NCI-H1694 (cell line): Measurements from ENCODE around the gene AURKAIP1.
A peak's percentile ranks its signal among the peaks of the same experiment; 100 is the strongest.

Source experiments
- DNase-seq: peaks from one replicate; lab custom pipeline; 2025; lab: John Stamatoyannopoulos, UW

The AURKAIP1 gene

DNA sequence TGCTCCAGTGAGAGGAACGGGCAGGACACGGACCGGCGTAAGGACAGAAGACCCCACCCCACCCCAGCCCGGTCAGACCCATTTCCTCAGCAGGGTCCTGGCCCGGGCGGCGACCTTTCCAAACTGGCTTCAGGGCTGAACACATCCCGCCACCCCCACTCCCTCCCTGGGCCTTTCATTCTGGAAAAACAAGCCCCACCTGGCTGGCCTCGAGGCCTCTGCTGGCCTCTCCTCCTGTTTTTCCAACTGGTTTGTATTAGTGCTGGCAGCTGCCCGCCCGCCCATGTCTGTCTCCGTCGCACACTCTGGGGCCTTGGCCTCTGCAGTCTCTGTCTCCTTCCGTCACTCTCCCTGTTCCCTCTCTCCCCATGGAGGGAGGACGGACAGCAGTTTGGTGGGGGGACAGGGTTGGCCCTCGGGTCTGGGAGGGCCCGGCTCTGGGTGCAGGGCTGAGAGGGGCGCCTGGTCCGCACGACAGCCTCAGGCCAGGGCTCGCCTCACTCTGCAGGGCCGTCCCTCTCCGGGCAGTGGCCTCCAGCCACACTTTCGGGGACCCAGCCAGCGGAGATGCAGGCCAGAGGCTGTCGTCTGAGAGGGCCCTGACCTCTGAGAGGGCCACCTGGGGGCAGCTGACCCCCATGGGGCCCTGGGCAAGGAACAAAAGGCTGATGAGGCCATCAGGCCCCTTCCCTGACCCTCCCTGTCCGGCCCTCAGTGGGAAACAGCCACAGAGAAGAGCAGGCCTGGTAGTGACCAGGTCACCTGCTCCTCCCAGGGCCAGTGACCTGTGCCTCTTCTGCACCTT is 15.1 kb downstream of the AURKAIP1 start:
- no peak for DNase-seq

GRCh38 chr1:1359308-1359663 is 15.7 kb downstream of the AURKAIP1 start:
- DNase-seq, result no peak

GRCh38 chr1:1358433-1359271 is 16.4 kb downstream of the AURKAIP1 start, which contains the start of gene MXRA8:
Gene MXRA8, minus strand, starts transcription at chr1:1358555. Its CDS starts 51 bp downstream, at chr1:1358504.
- DNase-seq, result no peak

DNA sequence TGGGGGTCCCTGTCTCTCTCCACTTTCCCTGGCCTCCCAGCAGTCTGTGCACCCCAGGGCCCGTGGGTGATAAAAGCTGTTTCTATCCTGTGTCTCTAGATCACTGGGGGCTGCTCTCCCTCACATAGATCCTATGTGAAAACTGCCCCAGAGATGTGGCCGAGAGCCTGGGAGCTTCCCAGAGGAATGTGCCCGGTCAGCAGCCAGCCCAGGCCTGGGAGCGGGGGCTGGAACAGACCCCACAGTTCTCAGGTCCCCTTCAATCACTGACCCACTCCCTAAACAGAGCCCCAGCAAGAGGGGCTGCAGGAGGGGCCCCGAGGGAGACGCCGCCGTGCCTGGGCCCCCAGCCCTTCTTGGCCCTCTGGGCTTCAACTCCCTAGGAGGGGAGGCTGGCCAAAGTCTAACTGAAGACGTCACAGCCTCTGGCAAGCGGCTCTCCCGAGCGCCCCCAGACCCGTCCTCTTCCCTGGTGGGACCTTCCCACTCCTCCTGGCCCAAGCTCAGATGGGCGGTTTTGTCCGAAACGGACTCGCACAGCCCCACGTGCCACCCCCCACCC is 17.1 kb downstream of the AURKAIP1 start:
- DNase-seq, result no peak

GRCh38 chr1:1356796-1357401 is 18.1 kb downstream of the AURKAIP1 start:
- DNase-seq, result no peak

- DNase-seq, result no peak
Measured at GRCh38 chr1:1356166-1356795, 18.7 kb downstream of the AURKAIP1 start.

GRCh38 chr1:1355416-1355815 is 19.6 kb downstream of the AURKAIP1 start:
- no peak for DNase-seq

- no peak for DNase-seq
Measured at GRCh38 chr1:1354271-1355247, 20.4 kb downstream of the AURKAIP1 start.

GRCh38 chr1:1353389-1354151 is 21.4 kb downstream of the AURKAIP1 start:
- DNase-seq, result no peak

GRCh38 chr1:1352786-1353388 is 22.1 kb downstream of the AURKAIP1 start:
- DNase-seq, result no peak

DNA sequence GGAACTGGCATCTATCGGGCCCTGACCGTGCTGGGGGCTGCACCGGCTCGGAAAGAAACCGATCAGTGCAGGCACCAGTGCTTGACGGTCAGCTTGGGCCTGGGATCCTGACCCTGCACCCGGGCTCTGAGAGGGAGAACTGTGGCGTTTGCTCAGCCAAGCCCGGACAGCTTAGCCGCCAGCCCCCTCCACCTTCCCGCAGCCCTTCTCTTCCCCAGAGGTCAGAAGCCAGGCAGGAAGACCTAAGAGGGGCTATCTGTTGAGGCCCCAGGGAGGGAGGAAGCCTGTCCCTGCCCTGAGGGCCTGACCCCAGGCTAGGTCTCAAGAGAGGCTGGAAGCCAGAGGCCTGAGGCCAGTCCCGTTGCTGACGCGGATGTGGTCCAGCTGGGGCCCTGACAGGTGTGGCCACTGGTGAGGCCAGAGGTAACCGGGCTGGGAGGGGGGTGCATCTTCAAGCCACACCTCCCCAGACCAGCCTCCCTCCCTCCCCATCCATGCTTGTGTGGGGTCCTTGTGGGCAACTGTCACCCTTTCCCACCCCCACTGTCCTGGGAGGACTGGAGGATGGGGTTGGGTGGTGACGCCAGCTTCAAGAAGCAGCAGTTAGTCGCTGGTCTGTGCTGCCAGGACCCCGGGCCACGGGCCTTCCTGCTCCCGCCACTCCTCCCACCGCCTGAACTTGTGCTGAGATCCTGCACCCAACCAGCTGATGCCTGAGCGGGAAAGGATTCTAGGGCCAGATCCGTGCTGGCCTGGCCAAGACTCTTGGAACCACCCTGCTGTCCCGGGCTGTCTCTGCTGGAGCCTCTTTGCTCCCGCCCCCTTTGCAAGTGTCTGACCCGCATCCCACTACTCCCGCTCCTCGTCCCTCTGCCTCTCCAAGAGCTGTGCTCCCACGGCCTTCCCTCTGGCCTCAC is 23.2 kb downstream of the AURKAIP1 start:
- DNase-seq, result no peak

DNA sequence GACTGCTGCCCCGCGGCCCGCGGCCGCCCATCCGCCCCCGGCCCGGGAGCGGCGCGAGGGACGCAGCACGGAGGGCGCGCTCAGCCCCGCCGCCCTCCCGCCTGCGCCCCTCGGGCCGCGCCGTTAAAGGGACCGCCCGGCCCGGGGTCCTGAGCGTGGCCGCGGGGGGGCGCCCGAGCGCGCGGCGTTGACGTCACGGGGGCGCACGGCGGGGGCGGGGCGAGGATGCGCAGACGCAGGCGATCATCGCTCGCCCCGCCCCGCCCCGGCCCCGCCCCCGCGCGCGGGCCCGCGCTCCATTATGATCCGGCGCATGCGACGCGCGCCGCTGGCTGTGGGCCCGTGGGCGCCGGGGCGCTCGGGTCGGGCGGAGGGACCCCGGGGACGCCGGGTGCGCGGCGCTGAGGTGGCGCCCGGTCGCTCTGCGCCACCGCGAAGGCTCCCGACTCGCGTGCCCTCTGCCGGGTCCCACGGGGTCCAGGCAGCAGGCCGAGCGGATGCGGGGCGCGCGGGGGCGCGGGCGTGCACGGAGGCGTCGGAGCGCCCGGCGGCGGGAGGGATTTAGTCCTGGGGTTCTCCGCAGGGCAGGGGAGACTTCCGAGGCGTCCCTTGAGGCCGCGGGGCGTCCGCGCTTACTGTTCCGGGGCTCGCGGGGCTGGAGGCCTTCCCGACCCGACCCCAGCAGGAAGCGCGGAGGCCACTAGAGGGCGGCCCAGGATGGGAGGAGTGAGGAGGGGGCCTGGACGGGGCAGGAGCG is 25.6 kb downstream of the AURKAIP1 start, which contains the start of gene DVL1:
Gene DVL1 (minus strand): TSS at position 163 of the 757 bp plus-strand sequence. CDS start 353 bp downstream, outside the sequence.
- peak; percentile 7 for DNase-seq

GRCh38 chr1:1348420-1349255 is 26.4 kb downstream of the AURKAIP1 start:
- DNase-seq, result no peak

DNA sequence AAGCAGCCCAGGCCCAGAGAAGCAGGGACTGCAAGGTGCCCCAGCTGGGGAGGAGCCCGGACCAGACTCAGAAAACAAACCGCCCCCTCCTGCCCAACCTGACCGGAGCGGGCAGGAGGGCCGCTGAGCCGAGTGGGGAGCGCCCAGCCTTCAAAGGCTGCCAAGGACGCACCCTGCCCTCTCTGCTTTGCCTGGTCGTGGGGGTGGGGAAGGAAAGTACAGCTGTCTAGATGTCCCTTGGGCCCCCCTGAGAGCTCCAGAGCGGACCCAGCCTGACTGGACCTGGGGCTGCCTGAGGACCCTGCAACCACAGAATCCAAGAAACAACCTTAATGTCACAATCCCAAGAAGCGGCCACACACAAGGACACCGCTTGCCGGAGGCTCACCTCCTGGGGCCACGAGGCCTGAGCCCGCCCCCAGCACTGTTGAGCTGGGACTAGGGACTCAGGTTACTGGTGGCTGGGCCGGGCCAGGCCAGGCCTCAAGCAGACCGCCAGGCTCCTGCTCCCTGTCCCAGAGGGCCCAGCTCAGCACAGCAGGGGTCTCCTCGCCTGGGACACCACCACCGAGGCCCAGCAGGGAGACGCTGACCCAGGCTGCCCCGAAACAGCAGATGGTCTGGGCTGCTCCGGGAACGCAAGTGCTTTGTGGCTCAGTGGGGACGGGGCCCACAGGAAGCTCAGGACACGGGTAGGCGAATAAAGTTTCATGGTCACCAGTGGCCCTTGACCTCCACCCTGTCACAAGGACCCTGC is 27.2 kb downstream of the AURKAIP1 start:
- no peak for DNase-seq

DNA sequence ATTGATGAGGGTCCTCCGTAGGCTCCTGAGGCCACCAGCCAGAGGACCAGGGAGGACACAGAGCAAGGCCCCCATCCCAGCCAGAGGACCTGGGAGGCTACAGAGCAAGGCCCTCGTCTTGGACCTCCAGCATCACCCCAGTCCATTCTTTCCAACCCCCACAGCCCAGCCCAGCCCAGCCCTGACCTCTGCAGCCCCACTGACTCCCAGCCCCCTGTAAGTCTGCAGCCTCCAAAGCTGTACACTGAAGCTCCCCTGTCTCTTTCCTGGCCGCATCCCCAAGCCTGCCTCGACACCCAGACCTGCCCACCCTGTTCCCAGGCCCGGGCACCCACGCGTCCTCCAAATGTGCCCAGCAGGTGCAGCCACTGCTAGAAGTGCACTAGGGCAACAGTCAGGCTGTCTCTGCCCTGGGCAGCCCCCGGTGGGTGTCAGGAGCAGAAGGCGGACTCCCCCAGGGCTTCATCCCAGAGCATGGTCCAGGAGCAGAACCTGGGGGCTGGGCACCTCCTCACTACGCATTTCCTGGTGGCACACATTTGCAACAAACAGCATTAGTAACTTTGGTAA is 27.9 kb downstream of the AURKAIP1 start:
- no peak for DNase-seq
